ENCODE data around the gene RXRA. TPM values are rescaled to one million over a fixed set of nuclear protein-coding genes. Genes with fewer than 3 reads are reported as not detected.

The RXRA gene
- total RNA-seq, 1 experiment from 2014 or later: 29.9 TPM

- Histone ChIP-seq H3K23ac (ENCODE audit: insufficient read length, low read depth, low read length) (no peak overlapping the region), H2AFZ (ENCODE audit: low read length) (no peak overlapping the region), H2BK20ac (ENCODE audit: low read depth, low read length, poor library complexity, severe bottlenecking) (no peak overlapping the region), H2BK15ac (ENCODE audit: low read depth, low read length) (no peak overlapping the region), H2BK12ac (ENCODE audit: insufficient read length, low read depth, low read length) (no peak overlapping the region), H3K14ac (ENCODE audit: insufficient read depth, low read length) (no peak overlapping the region), H3K79me1 (ENCODE audit: insufficient read depth, low read depth, low read length, poor library complexity, severe bottlenecking) (no peaks in the 10 kb centered on the region), H3K23me2 (ENCODE audit: insufficient read length, low read depth, low read length, poor library complexity, severe bottlenecking) (no peaks in the 10 kb centered on the region), H3K27me3 (ENCODE audit: insufficient read depth, low read length) (no peaks in the 10 kb centered on the region), H2BK5ac (ENCODE audit: insufficient read length, low read length) (no peak overlapping the region), H3K4me2 (ENCODE audit: insufficient read depth, insufficient read length, low read length) (no peak overlapping the region), H4K5ac (ENCODE audit: insufficient read length, low read depth, low read length) (no peak overlapping the region), H3K56ac (ENCODE audit: insufficient read length, low read depth, low read length) (no peak overlapping the region), H3K9ac (ENCODE audit: extremely low read depth, insufficient read length, low read length) (no peak overlapping the region), H2AK5ac (ENCODE audit: insufficient read length, low read length) (no peak overlapping the region), H3K4me1 (ENCODE audit: insufficient read depth, low read length) (no peaks in the 10 kb centered on the region), H4K8ac (replicated peaks; ENCODE audit: insufficient read length, low read depth, low read length) (no peak overlapping the region), H3K79me2 (ENCODE audit: insufficient read depth, low read length) (no peaks in the 10 kb centered on the region), H3K9me3 (ENCODE audit: control insufficient read depth, low read depth, low read length) (no peaks in the 10 kb centered on the region), H2BK120ac (ENCODE audit: low read depth, low read length, poor library complexity, severe bottlenecking) (no peak overlapping the region), H3K18ac (ENCODE audit: insufficient read length, low read depth, low read length) (no peak overlapping the region), H3T11ph (ENCODE audit: low read length) (no peak overlapping the region), H4K91ac (ENCODE audit: insufficient read length, low read depth, low read length) (no peak overlapping the region), H3K4ac (ENCODE audit: low read depth, low read length) (no peak overlapping the region), H3K27ac (ENCODE audit: insufficient read length, low read depth, low read length) (no peak overlapping the region), H4K20me1 (ENCODE audit: control insufficient read depth, insufficient read depth, insufficient read length) (no peaks in the 10 kb centered on the region)
- no peak overlapping the region for H3K4me3 Mint-ChIP-seq
- H3K27ac Mint-ChIP-seq: no peak overlapping the region; a peak in 1 of 7 replicates
- TF ChIP-seq, protein P1, sequence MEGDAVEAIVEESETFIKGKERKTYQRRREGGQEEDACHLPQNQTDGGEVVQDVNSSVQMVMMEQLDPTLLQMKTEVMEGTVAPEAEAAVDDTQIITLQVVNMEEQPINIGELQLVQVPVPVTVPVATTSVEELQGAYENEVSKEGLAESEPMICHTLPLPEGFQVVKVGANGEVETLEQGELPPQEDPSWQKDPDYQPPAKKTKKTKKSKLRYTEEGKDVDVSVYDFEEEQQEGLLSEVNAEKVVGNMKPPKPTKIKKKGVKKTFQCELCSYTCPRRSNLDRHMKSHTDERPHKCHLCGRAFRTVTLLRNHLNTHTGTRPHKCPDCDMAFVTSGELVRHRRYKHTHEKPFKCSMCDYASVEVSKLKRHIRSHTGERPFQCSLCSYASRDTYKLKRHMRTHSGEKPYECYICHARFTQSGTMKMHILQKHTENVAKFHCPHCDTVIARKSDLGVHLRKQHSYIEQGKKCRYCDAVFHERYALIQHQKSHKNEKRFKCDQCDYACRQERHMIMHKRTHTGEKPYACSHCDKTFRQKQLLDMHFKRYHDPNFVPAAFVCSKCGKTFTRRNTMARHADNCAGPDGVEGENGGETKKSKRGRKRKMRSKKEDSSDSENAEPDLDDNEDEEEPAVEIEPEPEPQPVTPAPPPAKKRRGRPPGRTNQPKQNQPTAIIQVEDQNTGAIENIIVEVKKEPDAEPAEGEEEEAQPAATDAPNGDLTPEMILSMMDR (conservative IDR thresholded peaks at IDR 0.05): no peak
- peaks cover 0 to 5% (median 1%) of the 10 kb centered on the region in 3 experiments; a peak in 2 of 7 replicates for H3K36me3 Mint-ChIP-seq (ENCODE audit: insufficient read depth in 1 of 3, low read depth in 3 of 3)
- DNase-seq: no peak
- WGBS (ENCODE audit: extremely low coverage, insufficient read length, low lambda C conversion rate): no CpG with 5 or more reads among the region's 20 CpGs
- H3K4me1 Mint-ChIP-seq: no peaks in the 10 kb centered on the region
- no peaks in the 10 kb centered on the region for H3K9me3 Mint-ChIP-seq
- H3K27me3 Mint-ChIP-seq (ENCODE audit: low read depth): no peaks in the 10 kb centered on the region
Measured at GRCh38 chr9:134429007-134429406, 102.8 kb downstream of the RXRA start.
